Astrocyte of the cerebellum (primary cell): ENCODE measurements around the gene SPP1.
"Not testable (repeated sequence)": the region's sequence is repeated elsewhere in the genome, so short reads cannot be mapped to it uniquely, and the experiment has no call there.

Experiments
- DNase-seq: peaks from one replicate; pipeline ENCODE4 v3.0.0-alpha.2; 2011; ENCODE audit warnings: low read depth
- H3K4me3 ChIP-seq: 2 replicates; pipeline ENCODE4 v1.5.1; 2011; ENCODE audit warnings: mild to moderate bottlenecking, low read depth, low read length, moderate library complexity
- CTCF ChIP-seq: IDR thresholded peaks from 2 replicates; pipeline ENCODE4 v1.5.1; 2012; ENCODE audit warnings: low read length, low read depth, moderate library complexity, mild to moderate bottlenecking; ENCODE audit errors: missing control alignments
- in situ Hi-C: cut with HindIII; loops from 2 replicates; pipeline ENCODE4 v1.10.0; 2017; ENCODE audit warnings: low sequenced_read_pairs

SPP1 gene

GRCh38 chr4:88022289-88022688, 46.8 kb downstream of the SPP1 start:
- no peak for DNase-seq
- in situ Hi-C loops = no loop called here
- H3K4me3 ChIP-seq = no peak overlapping the region
- TF ChIP-seq CTCF = no peak

DNA sequence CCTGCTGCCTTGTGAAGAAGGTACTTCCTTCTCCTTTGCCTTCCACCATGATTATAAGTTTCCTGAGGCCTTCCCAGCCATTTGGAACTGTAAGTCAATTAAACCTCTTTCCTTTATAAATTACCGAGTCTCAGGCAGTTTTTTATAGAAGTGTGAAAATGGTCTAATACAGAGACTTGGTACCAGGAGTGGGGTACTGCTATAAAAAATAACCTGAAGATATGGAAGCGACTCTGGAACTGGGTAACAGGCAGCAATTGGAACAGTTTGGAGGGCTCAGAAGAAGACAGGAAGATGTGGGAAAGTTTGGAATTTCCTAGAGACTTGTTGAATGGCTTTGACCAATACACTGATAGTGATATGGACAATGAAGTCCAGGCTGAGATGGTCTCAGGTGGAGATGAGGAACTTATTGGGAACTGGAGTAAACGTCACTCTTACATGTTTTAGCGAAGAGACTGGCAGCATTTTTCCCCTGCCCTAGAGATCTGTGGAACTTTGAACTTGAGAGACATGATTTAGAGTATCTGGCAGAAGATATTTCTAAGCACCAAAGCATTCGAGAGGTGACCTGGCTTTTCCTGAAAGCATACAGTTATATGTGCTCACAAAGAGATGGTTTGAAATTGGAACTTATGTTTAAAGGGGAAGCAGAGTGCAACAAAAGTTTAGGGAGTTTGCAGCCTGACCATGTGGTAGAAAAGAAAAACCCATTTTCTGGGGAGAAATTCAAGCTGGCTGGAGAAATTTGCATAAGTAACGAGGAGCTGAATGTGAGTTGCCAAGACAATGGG, 50.6 kb downstream of the SPP1 start:
- H3K4me3 ChIP-seq, DNase-seq: not testable (repeated sequence)
- in situ Hi-C loops = loop anchor here (25.0 kb wide), 1 partner anchor 486 kb away; the partner anchor contains the start of gene PYURF

GRCh38 chr4:88027611-88028608, 52.4 kb downstream of the SPP1 start:
- peak; percentile 65 for DNase-seq

DNA sequence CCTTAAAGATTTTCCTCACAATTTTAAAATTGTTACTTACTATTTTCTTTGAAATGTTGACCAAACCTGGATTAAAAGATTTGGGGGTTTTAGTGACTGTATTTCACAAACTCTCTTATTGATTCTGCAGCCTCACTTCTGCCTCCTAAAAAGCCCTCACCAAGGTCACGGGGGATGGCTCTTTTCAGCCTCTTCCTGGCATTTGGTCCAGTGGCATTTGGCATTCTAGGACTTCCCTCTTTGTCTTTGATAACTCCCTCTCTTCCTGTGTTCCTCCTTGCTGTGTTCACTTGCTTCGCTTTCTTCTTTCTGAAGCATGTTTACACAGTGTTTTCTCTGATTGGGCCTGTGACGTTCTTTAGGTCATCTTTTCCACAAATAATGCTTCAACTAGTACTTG, 53.4 kb downstream of the SPP1 start:
- no peak for DNase-seq
- H3K4me3 ChIP-seq = no peak overlapping the region
- in situ Hi-C loops = loop anchor here (25.0 kb wide), 1 partner anchor 483 kb away; the partner anchor contains the start of gene PYURF
- TF ChIP-seq CTCF = no peak

More at GRCh38 chr4:88027611-88028608, 52.4 kb downstream of the SPP1 start:
- no peak for TF ChIP-seq CTCF
- in situ Hi-C loops = loop anchor here (25.0 kb wide), 1 partner anchor 484 kb away; the partner anchor contains the start of gene PYURF
- no peak overlapping the region for H3K4me3 ChIP-seq

DNA sequence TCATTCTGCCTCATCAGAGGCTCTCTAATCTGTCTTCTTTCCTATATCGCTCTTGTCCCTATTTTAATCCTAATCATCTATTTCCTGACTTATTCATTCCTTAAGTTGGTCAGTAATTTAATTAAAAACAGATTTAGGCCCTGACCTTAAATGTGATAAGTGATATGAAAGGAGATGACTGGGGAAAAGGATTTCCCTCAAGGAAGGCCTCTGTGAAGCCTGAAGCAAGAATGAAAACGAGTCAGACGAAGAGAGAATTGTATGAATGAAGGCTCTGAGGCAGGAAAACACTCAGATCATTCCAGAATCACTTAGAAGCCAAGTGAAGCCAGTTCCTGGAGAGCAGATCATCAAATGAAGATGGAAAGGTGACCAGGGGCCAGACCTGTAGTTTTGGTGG, 54.0 kb downstream of the SPP1 start:
- no peak for TF ChIP-seq CTCF
- no peak for DNase-seq
- H3K4me3 ChIP-seq = no peak overlapping the region
- in situ Hi-C loops = loop anchor here (25.0 kb wide), 1 partner anchor 483 kb away; the partner anchor contains the start of gene PYURF

DNA sequence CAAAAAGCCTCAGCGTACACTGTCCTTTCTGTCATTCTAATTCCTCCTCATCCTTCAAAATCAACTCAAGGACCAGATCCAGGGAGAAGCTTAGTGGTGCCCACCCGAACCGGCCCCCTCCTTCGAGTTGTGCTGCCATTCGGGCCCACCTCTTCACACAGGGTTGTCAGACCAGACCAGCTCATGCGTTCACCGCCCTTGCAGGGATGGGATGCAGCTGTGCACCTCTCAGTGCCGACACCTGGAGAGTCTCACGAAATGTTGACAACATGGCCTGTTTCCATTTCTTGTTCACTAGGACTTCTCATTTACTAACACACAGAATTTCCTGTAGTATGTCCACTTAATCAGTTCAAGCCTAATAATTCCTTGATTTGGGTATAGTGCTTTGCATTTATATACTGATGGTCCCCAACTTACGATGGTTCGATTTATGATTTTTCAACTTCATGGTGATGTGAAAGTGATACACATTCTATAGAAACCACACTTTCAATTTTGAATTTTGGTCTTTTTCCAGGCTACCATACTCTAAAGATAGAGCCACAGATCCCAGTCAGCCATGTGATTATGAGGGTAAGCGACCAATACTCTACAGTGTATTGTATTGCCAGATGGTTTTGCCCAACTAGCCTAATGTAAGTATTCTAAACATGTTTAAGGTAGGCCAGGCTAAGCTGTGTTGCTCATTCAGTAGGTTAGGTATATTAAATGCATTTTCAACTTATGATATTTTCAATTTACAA, 55.2 kb downstream of the SPP1 start:
- no peak overlapping the region for H3K4me3 ChIP-seq
- in situ Hi-C loops = loop anchor here (25.0 kb wide), 1 partner anchor 482 kb away; the partner anchor contains the start of gene PYURF
- DNase-seq = no peak
- no peak for TF ChIP-seq CTCF
